ENCODE measurements around the gene NEURL3.

DNA sequence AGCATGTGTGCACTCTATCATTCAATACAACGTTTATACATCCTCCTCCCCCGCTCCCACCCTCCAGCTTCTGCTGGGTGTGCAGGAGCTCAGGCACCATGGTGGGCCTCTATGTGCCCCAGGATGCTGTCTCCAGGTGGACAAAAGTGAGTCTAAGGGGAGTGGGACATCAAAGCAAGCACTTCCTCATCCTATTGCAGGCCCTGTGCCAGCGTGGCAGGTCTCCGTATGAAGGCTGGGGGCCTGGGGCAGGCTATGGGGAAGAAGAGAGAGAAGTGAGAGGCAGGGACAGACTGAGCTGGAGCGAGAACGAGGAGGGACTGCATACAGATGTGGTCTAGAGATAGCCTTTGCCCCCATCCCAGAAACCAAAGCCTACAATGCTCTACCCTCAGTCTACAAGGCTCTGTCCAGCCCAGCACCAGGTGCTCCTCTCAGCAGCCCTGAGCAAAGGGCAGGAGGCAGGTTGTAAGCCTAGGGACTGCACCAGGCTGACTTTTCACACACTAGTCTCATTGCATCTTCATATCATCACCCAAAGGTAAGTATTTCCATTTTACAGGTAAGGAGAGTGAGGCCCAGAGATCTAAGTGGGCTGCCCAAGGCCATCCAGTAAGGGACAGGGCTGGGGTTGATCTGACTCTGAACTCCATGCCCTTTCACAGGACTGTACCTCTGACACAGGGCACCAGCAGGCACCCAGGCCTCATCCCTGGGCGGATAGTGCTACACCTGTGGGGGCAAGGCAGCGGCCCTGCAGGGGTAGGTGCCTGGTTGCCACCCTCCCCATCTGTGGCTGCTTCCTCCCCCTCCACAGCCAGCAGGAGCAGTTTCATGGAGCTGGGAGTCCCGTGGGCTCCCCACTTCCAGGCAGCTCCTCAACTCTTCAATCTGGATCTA lies 17.4 kb upstream of the NEURL3 start:
- TF ChIP-seq, protein P1, sequence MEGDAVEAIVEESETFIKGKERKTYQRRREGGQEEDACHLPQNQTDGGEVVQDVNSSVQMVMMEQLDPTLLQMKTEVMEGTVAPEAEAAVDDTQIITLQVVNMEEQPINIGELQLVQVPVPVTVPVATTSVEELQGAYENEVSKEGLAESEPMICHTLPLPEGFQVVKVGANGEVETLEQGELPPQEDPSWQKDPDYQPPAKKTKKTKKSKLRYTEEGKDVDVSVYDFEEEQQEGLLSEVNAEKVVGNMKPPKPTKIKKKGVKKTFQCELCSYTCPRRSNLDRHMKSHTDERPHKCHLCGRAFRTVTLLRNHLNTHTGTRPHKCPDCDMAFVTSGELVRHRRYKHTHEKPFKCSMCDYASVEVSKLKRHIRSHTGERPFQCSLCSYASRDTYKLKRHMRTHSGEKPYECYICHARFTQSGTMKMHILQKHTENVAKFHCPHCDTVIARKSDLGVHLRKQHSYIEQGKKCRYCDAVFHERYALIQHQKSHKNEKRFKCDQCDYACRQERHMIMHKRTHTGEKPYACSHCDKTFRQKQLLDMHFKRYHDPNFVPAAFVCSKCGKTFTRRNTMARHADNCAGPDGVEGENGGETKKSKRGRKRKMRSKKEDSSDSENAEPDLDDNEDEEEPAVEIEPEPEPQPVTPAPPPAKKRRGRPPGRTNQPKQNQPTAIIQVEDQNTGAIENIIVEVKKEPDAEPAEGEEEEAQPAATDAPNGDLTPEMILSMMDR (IDR thresholded peaks at IDR 0.05; ENCODE audit: poor library complexity), result no peak
- TF ChIP-seq EZH2 (IDR thresholded peaks at IDR 0.05; ENCODE audit: borderline replicate concordance) (no peak), EZH2phosphoT487 (IDR thresholded peaks at IDR 0.05; ENCODE audit: low read depth, severe bottlenecking, unreplicated experiment) (no peak)
